Measurements from ENCODE around the gene RASAL1. TPM values are rescaled to one million over a fixed set of nuclear protein-coding genes. Genes with fewer than 3 reads are reported as not detected.

Gene RASAL1
- total RNA-seq, 4 donors from 2014 or later: 1.7 TPM; not detected in 3

DNA sequence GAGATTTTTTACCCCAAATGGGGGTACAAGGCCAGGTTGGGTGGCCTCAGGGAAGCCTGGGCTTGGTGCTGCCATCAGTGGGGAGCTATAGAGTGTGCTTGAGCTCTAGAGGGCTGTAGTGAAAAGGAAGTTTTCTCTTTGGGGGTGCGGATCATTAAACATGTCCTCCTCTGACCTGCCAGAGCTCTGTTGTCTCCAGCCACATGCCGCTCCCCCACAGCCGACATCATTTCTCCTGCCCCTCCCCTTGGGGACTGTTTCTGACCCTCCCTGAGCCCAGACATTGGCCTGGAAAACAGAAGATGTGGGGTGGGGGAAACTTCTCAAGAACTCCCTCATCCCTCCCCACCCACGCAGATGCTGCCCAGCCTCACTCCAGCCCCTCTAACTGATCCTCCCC, 53.7 kb downstream of the RASAL1 start:
- H3K27me3 ChIP-seq: peaks cover 72% of the 10 kb centered on the region
- ATAC-seq: peak; percentile 2
- peak overlapping the region in 2 of 4 donors; percentile 33 to 47 for H3K27ac ChIP-seq

GRCh38 chr12:113077859-113078255, 57.7 kb downstream of the RASAL1 start:
- ATAC-seq: no peak
- H3K4me1 ChIP-seq: no peaks in the 10 kb centered on the region
- H3K27me3 ChIP-seq: peaks cover 66% of the 10 kb centered on the region
- TF ChIP-seq EP300 (IDR thresholded peaks at IDR 0.05): no peak
- TF ChIP-seq, protein P1, sequence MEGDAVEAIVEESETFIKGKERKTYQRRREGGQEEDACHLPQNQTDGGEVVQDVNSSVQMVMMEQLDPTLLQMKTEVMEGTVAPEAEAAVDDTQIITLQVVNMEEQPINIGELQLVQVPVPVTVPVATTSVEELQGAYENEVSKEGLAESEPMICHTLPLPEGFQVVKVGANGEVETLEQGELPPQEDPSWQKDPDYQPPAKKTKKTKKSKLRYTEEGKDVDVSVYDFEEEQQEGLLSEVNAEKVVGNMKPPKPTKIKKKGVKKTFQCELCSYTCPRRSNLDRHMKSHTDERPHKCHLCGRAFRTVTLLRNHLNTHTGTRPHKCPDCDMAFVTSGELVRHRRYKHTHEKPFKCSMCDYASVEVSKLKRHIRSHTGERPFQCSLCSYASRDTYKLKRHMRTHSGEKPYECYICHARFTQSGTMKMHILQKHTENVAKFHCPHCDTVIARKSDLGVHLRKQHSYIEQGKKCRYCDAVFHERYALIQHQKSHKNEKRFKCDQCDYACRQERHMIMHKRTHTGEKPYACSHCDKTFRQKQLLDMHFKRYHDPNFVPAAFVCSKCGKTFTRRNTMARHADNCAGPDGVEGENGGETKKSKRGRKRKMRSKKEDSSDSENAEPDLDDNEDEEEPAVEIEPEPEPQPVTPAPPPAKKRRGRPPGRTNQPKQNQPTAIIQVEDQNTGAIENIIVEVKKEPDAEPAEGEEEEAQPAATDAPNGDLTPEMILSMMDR (IDR thresholded peaks at IDR 0.05): no peak
- TF ChIP-seq POLR2A (IDR thresholded peaks at IDR 0.05): no peak
- TF ChIP-seq POLR2AphosphoS5 (IDR thresholded peaks at IDR 0.05): no peak
- WGBS, 2 donors (ENCODE audit: low coverage in 1 of 2): 33% methylated on average over 1 of the region's 48 CpGs; no CpG with 5 or more reads in 1 of the 2 donors
- H3K9me3 ChIP-seq: no peaks in the 10 kb centered on the region
- no peak overlapping the region for H3K27ac ChIP-seq
- no peaks in the 10 kb centered on the region for H3K36me3 ChIP-seq
- H3K4me3 ChIP-seq: no peak overlapping the region

More for the DNA sequence above, 53.7 kb downstream of the RASAL1 start:
- Histone ChIP-seq H3K4me1 (no peaks in the 10 kb centered on the region), H3K9me3 (no peaks in the 10 kb centered on the region), H3K4me3 (no peak overlapping the region), H3K36me3 (no peaks in the 10 kb centered on the region)
- TF ChIP-seq POLR2A (IDR thresholded peaks at IDR 0.05): no peak
- no peak for TF ChIP-seq EP300 (IDR thresholded peaks at IDR 0.05)
- TF ChIP-seq, protein P1 (IDR thresholded peaks at IDR 0.05): no peak
- no peak for TF ChIP-seq POLR2AphosphoS5 (IDR thresholded peaks at IDR 0.05)
- WGBS, 2 donors (ENCODE audit: low coverage in 1 of 2): 20 to 66% methylated on average over 1 to 3 of the region's 4 CpGs

- Histone ChIP-seq H3K4me1 (no peaks in the 10 kb centered on the region), H3K27ac (no peak overlapping the region), H3K36me3 (no peaks in the 10 kb centered on the region), H3K4me3 (no peak overlapping the region), H3K27me3 (peaks cover 60% of the 10 kb centered on the region), H3K9me3 (no peaks in the 10 kb centered on the region)
- 50% methylated on average over 5 of the region's 70 CpGs; no CpG with 5 or more reads in 1 of the 2 donors for WGBS, 2 donors (ENCODE audit: low coverage in 1 of 2)
- TF ChIP-seq POLR2A (IDR thresholded peaks at IDR 0.05) (no peak), POLR2AphosphoS5 (IDR thresholded peaks at IDR 0.05) (no peak)
- ATAC-seq: no peak
Measured at GRCh38 chr12:113077057-113077858, 58.3 kb downstream of the RASAL1 start.

DNA sequence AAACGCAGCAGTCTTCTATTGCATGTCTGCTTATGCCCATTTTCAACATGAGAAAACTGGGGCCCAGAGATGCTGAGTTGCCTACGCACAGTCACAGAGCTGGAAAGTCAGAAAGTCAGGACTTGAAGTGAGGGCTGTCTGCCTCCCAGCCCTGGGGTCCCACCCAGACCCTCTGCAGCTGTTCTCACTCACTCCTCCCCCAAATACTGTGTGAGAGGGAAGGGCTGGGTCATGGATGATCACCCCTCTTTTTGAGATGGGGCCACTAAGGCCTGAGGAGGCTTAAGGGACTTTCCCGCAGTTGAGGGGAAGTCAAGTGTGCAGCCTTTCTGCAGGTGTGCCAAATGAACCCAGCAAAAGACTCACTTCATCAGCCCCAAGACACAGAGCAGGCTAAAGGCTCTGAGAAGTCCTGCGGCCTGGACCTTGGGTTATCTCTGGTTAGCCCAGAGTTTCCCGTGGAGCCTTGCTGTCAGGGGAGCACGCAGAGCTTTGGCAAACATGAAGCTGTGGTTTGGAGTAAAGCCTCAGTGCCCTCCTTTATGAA, 60.4 kb downstream of the RASAL1 start:
- TF ChIP-seq POLR2AphosphoS5 (IDR thresholded peaks at IDR 0.05) (no peak), EP300 (IDR thresholded peaks at IDR 0.05) (no peak), POLR2A (IDR thresholded peaks at IDR 0.05) (no peak)
- TF ChIP-seq, protein P1 (IDR thresholded peaks at IDR 0.05): no peak
- ATAC-seq: no peak

GRCh38 chr12:113073586-113073985, 62.0 kb downstream of the RASAL1 start:
- peaks cover 0 to 7% (median 0%) of the 10 kb centered on the region in 3 donors for H3K4me1 ChIP-seq
- no peak overlapping the region for H3K27ac ChIP-seq
- peaks cover 37% of the 10 kb centered on the region for H3K27me3 ChIP-seq
- no peak overlapping the region for H3K4me3 ChIP-seq
- no peak for TF ChIP-seq POLR2A (IDR thresholded peaks at IDR 0.05)
- TF ChIP-seq POLR2AphosphoS5 (IDR thresholded peaks at IDR 0.05): no peak
- TF ChIP-seq, protein P1 (IDR thresholded peaks at IDR 0.05): no peak
- TF ChIP-seq EP300 (IDR thresholded peaks at IDR 0.05): no peak
- no peak for ATAC-seq
- H3K36me3 ChIP-seq: no peaks in the 10 kb centered on the region
- WGBS, 2 donors (ENCODE audit: low coverage in 1 of 2): no CpG with 5 or more reads among the region's 3 CpGs
- no peaks in the 10 kb centered on the region for H3K9me3 ChIP-seq

More for the DNA sequence above, 60.4 kb downstream of the RASAL1 start:
- Histone ChIP-seq H3K9me3 (no peaks in the 10 kb centered on the region), H3K27ac (no peak overlapping the region), H3K36me3 (no peaks in the 10 kb centered on the region), H3K4me3 (no peak overlapping the region), H3K4me1 (peaks cover 0 to 7% (median 0%) of the 10 kb centered on the region in 3 donors), H3K27me3 (peaks cover 50% of the 10 kb centered on the region)
- 20 to 76% methylated on average over 1 to 3 of the region's 6 CpGs for WGBS, 2 donors (ENCODE audit: low coverage in 1 of 2)
